ENCODE data around the gene FAIM2.
"Not testable (repeated sequence)": the region's sequence is repeated elsewhere in the genome, so short reads cannot be mapped to it uniquely, and the experiment has no call there.

FAIM2 gene

DNA sequence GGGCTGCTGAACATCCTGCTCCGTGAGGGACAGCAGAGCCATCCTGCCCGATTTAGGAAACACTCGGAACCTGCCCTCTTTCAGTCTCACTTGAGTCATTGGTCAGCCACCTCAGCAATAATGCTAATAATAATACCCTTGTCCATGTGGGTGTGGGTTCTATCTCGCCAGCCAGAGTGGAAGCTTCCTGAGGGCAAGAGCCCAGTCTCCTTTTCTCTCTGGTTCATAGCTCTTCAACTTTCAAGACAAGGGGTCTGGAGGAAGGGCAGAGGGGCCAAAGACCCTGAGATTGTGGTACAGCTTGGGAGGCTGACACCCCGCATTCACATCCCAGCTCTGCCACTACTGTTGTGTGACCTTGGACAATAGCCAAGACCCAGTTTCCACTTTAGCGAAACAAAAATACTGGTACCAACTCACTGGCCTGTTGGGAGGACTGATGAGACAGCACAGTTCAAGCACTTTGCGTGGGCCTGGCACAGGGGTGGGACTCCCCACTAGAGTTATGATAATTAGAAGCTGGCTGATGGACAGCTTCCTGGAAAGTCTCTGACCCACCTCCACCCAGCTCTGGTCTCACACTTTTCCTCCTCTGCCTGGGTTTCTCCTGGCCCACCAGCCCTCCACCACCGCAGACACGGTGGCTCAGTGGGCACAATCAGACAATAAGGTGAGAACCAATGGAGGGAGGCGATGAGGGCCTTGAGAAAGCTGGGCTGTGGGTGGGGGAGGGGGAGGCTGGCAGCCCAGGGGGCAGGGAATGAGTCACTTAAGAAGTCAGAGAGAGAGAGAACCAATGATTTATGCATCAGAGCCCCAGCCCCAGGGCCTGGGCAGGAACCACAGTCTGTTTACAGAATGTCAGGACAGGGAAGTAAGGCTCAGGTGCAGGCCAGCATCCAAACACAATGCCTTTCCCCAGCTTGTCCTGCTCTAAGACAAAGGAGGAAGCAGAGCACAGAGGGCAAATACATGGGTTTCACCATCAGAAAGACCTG, 9.6 kb downstream of the FAIM2 start:
- no peak for DNase-seq

DNA sequence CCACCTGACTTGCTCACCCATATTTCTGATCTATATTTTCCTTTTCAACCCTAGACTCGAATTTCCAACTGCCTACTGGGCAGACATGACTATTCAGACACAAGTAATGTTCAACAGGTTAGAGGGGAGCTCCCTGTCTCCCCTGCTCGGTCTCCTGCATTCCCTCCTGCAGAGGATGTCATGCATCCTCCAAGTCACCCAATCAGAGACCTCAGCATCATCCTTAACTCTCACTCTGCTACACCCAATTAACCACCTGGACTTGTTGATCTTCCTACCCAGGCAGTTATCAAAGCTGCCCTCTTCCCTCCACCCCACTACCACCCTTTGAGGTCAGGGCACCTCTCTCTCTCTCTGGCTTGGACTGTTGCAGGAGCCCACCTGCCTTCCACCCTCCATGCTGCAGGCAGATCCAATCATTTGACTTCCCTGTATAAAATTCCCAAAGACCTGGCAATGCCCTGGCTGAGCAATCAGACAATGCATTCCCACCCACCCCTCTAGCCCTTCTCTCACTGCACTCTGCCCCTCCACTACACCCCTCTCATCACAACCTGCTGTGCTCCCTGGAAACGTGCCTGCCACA, 10.9 kb downstream of the FAIM2 start:
- no peak for DNase-seq

- DNase-seq: no peak
Measured at GRCh38 chr12:49892084-49892731, 11.5 kb downstream of the FAIM2 start.

GRCh38 chr12:49891476-49891875, 12.2 kb downstream of the FAIM2 start:
- DNase-seq: no peak

GRCh38 chr12:49891012-49891411, 12.7 kb downstream of the FAIM2 start:
- no peak for DNase-seq

DNA sequence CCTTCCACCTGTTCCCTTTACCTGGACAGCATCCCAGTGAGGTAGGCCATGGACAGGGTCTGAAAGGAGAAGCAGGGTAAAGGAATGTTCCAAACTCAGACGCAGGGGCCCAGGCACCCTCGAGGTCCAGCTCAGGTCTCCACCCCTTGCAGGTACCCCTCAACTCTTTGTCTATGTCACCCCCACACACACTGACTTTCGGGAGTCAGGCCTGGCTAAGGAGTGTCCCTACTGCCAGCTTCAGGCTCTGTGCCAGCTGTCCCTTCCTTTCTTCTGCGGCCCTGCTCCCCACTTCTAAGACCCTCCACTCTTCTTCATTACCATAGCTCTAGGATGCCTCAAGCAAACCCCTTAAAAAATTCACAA, 13.6 kb downstream of the FAIM2 start:
- no peak for DNase-seq

DNA sequence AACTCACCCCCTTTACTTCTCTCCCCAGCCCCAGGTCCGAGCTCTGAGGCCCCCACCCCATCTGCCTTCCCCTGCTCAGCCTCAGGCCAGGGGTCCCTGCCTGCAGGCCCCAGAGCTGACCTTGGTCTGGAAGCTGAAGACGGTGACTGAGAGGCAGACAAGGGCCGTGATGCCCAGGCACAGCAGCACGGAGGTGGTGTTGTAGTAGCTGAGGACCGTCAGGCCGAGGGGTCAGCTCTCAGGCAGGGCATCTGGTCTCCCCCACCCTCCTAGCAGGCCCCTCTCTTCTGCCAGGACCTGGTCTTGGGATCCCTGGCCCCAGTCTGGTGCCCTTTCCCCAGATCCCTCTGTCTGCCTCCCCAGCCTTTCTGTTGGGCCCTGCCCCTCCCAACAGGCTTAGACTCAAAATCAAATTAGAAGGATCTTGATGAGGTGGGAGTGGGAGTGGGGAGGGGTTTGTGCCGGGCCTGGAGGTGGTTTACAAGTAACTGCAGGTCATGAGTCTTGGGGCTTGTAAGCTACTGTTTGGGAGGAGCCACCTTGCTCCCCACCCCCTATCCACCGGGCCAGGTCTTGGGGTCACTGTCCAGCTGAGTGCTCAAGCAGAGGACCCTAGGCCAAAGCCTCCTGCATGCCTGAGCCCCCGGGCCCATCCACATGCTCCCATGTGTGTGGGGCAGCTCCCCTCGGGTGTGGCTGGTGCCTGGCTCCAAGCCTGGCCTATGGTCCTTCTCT, 14.2 kb downstream of the FAIM2 start:
- DNase-seq: no peak

GRCh38 chr12:49888461-49889151, 15.1 kb downstream of the FAIM2 start:
- peak; percentile 31 for DNase-seq

DNA sequence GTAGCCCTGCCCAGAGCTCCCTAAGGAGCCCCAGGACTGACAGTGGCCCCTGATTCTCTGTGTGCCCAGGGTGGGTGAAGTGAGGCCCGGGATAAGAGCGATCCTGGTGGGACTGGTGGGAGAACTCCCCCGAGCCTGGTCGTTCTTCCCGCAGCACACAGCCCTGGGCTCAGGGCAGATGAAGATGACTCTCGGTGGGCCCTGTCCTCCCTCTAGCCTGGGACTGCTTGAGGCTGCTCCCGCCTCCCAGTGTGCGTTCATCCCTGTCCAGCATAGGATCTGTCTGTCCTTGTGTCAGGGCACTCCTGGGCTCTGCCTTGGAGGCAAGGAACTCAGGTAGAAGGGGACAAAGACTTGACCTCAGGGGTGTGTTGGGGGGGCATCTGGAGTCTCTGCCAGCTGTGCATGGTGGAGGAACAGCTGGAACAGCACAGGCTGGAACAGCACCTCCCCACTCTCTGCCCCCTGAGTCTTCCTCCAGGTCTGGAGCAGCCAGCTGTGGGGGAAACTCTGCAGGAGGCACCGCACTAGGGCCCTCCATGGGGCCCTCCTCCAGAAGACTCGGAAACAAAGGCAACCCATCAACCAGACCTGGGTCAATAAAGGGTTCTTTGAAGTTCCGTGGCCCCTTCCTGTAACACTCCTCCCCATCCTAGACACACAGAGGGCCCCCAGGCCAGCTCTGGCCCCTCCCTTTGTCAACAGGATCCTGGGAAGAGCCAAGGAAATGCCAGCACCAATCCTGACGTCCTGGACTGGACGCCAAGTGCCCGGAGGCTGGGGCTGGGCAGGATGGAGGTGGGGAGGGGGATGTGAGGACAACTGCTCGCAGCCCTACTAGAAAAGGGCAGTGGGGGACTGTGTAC, 15.9 kb downstream of the FAIM2 start:
- DNase-seq: no peak

- DNase-seq: no peak
Measured at GRCh38 chr12:49887091-49887490, 16.6 kb downstream of the FAIM2 start.

GRCh38 chr12:49885663-49886461, 17.8 kb downstream of the FAIM2 start:
- DNase-seq: no peak

DNA sequence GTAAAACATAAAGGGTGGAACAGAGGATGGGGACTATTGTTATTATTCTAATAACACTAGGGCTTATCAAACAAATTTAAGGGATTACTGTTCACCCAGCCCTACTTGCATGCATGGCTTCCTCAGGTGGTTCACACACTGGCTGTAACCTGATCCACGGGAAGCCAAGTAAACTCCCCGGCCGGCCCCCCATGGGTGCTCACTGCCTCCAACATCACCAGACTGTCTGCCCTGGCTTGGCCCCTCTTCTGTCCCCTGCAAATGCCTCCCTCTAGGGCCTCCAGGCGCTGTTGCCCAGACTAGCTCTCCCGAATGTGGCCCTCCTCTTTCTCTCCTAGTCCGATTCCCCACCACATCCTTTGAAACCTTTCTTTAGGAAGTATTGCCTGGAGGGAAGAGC, 18.6 kb downstream of the FAIM2 start:
- no peak for DNase-seq

- DNase-seq: no peak
Measured at GRCh38 chr12:49882851-49883464, 20.7 kb downstream of the FAIM2 start.

DNA sequence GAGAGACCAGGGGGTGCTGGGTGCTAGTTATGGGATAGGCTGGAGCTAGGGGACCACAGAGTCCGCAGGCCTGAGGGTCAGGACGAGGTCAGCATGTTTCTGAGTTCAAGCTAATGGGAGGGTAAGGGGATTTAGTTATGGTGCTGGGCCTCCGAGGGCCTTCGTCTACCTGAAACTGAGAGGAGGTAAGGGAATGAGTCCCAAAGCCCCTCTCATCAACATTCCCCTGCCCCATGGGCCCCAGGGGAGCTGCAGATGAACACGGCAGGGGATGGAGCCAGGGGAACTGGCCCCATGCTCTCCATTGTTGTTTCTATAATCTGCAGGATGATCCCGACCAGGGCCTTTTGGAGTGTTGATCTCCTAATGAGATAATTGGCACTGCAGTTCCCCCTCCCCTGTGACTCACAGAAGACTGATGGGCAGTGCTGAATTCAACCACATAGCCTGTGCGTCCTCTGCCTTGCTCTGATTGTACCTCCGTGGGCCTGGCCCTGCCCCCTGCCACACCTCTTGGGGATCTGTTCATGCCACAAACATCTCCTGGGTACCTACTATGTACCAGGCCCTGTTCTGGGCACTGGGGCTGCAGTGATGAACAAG, 21.4 kb downstream of the FAIM2 start:
- no peak for DNase-seq

GRCh38 chr12:49881415-49882247, 22.1 kb downstream of the FAIM2 start:
- DNase-seq: no peak

DNA sequence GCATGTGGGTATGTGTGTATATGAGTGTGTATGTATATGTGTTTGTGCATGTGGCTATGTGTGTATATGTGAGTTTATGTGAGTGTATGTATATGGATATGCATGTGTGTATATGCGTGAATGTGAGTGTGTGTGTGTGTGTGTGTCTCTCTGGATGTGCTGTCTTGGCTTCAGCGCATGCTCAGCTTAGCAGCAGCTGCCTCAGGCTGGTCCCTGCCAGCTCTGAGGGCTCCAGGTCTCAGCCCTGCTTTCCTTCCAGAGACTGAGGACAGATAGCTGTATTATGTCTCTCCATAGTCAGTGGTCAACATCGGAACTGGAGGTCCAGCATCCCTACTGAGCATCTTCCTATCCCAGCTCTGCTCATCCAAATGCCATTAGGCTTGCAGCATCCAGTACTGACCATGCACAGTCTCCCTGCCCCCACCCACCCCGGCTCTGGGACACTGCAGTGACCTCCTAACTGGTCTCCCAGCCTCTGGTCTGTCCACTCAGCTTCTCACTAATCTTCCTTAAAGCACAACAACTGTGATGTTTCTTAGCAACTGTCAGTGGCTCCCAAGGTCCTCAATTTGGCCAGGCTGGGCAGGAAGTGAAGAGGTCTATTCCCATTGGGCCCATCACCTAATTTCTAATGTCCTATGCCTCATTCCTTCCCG, 22.8 kb downstream of the FAIM2 start:
- no peak for DNase-seq

DNA sequence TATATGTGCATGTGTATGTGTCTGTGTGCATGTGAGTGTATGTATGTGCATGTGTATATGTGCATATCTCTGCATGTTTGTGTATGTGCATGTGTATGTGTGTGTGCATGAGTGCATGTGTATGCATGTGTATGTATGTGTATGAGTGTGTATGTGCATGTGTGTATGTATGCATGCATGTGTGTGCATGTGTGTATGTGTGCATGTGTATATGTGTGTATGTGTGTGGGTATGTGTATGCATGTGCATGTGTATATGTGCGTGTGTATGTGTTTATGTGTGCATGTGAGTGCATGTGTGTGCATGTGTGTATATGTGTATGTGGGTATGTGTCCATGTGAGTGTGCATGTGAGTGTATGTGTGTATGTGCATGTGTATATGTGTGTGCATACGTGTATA, 24.6 kb downstream of the FAIM2 start:
- DNase-seq: not testable (repeated sequence)

DNA sequence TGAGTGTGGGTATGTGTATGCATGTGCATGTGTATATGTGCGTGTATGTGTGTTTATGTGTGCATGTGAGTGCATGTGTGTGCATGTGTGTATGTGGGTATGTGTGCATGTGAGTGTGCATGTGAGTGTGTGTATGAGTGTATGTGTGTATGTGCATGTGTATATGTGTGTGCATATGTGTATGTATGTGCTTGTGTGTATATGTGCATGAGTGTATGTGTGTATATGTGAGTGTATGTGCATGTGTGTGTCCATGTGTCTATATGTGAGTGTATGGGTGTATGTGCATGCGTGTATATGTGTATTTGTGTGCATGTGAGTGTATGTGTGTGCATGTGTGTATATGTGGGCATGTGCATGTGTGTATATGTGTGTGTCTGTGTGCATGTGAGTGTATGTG, 25.7 kb downstream of the FAIM2 start:
- DNase-seq: no peak

Data from NCI-H1092 (cell line).